Measurements from ENCODE around the gene PPP1R27.

PPP1R27 gene

DNA sequence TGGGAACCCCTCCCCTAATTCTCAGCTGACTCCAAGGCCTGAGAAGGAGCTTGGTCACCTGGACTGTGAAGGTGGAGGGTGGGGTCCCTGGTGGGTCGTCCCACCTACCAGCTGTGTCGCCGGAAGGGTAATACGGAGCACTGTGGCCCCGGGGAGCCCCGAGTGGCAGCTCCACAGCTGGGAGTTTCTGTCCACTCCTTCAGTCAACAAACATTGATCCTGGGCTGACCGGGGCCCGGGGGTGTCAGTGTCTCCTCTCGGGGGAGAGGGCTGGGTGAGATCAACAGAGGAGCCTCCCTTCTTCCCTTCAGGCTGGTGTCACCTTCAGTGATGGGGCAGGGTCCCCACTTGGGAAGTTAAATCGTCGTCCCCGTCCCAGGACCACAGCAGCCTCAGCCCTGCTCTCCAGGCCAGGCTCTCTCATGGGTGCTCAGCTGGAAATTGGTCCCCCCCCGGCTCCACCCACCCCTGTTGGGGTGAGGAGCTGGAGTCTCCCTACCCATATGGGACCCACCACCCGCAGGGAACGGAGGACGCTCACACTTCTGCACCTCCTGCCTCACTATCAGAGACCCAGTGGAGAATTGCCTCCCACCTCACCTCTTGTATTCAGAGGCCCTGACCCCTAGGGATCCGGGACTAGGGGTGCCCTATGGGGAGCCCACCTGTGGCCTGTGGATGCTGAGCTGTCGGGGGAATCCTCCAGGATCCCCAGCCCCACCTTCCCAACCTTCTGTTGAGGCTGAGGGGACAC, 29.0 kb downstream of the PPP1R27 start:
- no peak for FAIRE-seq
- no peak for DNase-seq (ENCODE audit: low spot score)

DNA sequence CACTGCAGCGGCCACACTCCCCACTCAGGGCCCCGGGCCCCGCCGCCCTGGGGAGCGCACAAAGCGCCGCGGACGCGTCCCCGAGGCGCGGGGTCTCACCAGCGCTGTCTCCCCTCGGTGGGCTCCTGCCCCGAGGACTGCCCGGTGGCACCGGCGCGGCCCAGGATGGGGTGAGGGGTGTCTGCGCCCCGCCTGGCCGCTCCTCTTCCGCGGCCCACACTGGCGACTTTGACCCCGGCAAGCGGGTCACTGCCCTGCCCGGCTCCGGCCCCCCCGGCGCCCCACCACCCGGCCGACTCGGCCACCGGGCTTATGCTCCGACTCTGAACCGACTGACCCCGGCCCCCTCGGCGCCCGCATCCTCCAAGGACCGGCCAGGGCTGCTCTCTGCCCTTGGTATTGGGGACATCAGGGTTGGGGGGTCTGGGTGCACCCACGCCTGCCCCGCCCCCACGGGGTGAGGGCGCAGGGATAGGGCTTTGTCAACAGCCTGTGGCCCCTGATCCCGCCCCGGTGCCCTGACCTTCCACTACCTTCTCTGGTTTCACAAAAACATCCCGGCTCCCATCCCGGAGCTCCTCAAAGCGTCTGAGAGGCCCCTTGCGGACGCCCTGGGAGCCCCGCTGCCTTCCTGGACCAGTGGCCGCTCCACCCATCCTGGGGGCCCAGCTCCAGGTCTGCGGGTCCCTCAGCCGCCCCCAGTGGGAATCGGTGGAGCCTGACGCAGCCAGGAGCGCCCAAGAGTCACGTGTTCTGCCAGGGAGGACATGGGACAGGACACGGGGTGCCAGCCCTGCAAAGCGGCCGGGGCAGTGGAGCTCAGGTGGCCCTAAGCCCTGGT, 30.1 kb downstream of the PPP1R27 start:
- no peak for FAIRE-seq
- no peak for DNase-seq (ENCODE audit: low spot score)

DNA sequence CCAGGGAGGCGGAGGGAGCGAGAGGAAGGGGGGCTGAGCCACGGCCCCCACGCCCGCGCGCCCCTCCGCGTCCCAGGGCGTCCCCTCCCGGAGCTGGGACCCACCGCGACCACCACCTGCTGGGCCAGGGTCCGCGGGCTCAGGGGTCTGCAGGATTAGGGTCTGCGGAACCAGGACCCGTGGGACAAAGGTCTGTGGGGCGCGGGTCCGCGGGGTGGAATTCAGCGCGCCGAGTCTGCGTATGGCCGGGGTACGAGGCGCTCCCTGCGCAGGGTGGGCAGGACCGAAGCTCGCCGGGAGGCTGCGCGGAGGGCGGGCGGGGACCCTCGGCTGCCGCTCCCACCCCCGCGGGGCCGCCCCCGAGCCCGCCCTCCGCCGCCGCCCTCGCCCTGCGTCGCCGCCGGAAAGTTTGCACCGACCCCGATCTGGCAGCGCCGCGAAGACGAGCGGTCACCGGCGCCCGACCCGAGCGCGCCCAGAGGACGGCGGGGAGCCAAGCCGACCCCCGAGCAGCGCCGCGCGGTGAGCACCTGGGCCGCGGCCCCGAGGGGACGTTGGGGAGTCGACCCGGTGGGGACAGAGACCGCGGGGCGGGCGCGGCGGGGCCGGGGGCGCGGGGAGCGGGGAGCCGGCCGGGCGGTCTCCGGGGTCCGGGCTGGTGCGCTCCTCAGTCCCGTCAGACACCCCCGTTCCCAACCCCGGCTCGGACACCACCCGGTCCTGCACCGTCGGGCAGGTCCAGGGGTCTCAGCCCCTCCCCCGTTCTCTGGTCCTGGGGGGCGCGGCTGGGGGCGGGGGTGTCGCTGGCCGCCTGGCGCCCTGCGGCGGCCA, 30.9 kb downstream of the PPP1R27 start, which contains the start of gene GCGR:
GCGR (plus strand) TSS at position 423 of the 831 bp plus-strand sequence. CDS start 4,869 bp downstream, outside the sequence.
- DNase-seq (ENCODE audit: low spot score) (no peak), FAIRE-seq (no peak)

DNA sequence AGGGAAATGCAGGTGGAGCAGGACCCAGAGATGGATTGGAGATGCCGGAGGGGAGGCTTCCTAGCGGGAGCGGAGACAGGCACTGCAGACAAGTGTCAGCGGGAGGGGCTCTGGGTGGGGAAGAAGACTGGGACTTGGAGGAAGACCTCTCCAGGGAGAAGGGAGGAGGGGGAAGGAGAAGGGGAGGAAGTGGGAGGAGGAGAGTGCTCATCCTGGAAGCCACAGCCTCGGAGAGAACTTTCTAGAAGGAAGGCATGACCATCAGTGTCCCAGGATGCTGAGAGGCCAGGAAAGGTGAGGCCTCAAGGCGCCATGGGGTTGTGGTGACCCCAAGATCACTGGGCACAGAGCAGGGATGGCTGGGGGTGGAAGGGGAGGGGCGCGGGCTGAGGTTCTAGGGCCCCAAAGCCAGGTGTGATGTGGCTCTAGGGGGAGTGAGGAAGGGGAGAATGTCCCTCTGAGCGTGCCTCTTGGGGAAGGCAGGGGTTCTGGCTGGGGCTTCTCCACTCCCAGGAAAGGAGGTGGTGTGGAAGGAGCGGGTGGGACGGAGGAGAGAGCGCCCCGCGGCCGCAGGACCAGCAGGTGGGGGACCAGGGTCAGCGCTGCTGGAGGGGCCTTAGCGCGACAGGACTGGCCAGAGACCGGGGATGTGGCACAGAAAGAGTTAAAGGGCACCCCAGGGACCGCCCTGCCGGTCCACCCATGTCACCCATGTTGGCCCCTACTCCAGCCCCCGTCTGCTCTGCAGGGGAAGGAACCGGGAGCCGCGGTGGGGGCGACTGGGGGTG, 31.8 kb downstream of the PPP1R27 start:
- FAIRE-seq = no peak
- DNase-seq (ENCODE audit: low spot score) = no peak

DNA sequence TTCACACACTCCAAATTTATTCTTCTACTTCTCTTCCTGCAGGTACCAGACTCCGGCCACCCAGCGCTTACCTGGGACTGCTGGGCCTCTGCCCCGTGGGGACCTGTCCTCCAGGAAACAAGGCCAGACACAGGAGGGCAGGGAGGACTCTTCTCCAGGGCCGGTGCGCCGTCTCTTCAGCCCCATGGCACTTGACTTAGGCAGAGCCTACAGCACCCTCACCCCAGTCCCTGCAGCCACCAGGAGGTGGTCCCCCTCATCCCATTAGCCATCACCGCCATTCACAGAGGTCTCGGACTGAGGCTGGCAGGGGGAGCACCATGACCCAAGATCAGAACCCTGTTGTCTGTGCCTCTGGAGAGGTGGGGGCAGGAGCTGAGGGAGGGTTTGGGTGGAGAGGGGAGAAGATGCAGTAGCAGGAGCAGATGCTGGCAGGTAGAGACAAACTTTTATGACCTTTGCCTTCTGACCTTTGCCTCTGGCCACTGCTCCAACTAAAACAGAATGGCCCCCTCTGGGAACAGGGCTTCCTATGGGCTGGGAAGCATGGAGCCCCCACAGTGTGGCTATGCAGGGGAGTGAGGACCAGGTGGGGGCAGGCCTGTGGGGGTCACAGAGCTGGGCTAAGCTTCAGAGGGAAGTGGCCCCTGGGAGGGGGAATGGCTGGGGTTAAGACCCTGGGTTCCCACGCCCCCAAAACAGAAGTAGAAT, 32.6 kb downstream of the PPP1R27 start:
- DNase-seq (ENCODE audit: low spot score) = no peak
- FAIRE-seq = no peak

DNA sequence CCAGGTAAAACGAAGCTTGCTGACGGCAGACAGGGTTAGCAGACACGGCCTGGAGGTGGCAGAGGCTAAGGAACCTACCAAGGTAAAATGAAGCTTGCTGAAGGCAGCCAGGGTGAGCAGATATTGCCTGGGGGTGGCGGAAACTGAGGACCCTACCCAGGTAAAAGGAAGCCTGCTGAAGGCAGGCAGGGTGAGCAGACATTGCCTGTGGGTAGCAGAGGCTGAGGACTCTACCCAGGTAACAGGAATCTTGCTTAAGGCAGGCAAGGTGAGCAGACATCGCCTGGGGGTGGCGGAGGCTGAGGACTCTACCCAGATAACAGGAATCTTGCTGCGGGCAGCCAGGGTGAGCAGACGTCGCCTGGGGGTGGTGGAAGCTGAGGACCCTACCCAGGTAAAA, 33.5 kb downstream of the PPP1R27 start:
- DNase-seq (ENCODE audit: low spot score) (no peak), FAIRE-seq (no peak)

DNA sequence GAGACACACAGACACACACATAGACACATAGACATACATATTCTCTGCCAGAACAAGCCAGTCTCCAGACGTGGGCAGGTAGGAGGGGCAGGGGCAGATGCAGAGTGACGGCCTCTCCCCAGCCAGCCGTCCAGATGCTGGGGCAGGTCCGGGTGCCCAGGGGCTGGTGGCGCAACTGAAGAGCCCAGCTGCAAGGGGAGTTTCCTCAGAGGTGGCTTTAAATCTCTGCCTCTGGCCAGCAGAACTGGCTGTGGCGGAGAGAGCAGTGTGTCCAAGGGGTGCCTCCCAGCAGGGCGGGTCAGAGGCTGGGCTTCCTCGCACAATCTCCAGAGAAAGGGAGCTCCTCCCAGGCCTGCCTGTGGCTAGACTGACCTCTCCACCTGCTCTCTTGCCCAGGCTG, 40.3 kb downstream of the PPP1R27 start:
- no peak for DNase-seq (ENCODE audit: low spot score)
- FAIRE-seq = no peak

DNA sequence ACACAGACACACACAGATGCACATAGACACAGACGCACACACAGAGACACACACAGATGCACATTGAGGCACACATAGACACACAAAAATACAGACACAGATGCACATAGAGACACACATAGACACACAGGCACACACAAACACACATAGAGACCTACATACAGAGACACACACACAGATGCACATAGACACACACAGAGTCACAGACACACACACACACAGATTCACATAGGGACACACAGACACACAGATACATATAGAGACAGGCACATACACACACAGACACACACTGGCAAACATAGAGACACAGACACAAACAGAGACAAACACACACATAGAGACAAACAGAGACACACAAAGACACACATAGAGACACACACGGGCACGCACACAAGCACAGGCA, 40.8 kb downstream of the PPP1R27 start:
- DNase-seq (ENCODE audit: low spot score) = no peak

DNA sequence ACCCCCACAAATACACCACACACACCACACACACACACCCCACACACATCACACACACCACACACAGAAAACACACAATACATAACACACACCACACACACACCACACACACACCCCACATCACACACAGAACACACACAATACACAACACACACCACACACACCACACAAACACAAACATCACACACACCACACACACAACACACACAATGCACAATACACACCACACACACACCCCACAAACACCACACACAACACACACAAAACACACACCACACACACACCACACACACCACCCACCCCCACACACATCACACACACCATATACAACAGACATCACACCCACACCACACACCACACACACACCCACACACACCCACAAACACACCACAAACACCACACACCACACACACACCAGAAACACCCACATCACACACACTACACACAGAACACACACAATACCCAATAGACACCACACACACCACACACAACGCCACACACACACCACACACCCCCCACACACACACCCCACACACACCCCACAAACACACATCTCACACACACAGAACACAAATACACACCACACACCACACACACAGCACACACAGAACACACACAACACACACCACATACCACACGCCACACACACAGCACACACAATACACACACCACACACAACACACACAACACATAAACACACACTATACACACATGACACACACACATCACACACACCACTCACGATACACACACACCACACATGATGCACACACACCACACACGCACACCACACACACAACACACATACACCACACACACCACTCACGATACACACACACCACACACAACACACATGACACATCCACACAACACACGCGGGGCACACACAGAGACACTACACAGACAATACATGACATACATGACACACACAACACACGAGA, 41.9 kb downstream of the PPP1R27 start:
- DNase-seq (ENCODE audit: low spot score) (no peak), FAIRE-seq (no peak)

More for the DNA sequence above, 40.8 kb downstream of the PPP1R27 start:
- FAIRE-seq = no peak
